K562 (cell line): ENCODE measurements around the gene EN2. TPM values are rescaled to one million over a fixed set of nuclear protein-coding genes. Genes with fewer than 3 reads are reported as not detected.

ENCODE experiments used
- COPS2 ChIP-seq: fragments of 450-650 bp; conservative IDR thresholded peaks from 2 replicates; pipeline ENCODE4 v1.6.1; 2016; ENCODE audit warnings: mild to moderate bottlenecking, moderate library complexity
- polyA plus RNA-seq, 8 experiments: library from polyadenylated mRNA; depleted of rRNA in 4 of 8; stranded (reverse) in 5 of 8; unstranded in 3 of 8; fragments of >200 nt; fragmentation: Nextera tagmentation in 2 of 8; fragmentation: Illumina TruSeq in 1 of 8; extraction: Ambion mirVana in 2 of 8; extraction: Trizol in 1 of 8; gene quantifications; 2 replicates each; pipeline versions ENCODE4 v1.2.1 to v1.2.3, GENCODE V29; 2011 to 2014; ENCODE audit warnings: inconsistent platforms in 1 of 8, missing spikeins in 1 of 8
- total RNA-seq, 7 experiments: library from RNA; depleted of rRNA in 6 of 7; stranded (reverse); fragments of >200 nt in 6 of 7; fragmentation: Illumina TruSeq in 2 of 7; extraction: Trizol in 2 of 7; gene quantifications; 2 replicates each; pipeline versions ENCODE4 v1.2.1 to v1.2.3, GENCODE V29; 2011 to 2021; ENCODE audit warnings: low replicate concordance in 1 of 7
- TF ChIP-seq, protein P1 (sequence below), 3 experiments: IDR thresholded peaks in 2 of 3; conservative IDR thresholded peaks in 1 of 3; 2 replicates each; pipeline ENCODE4 v1.5.1; 2011 to 2012; ENCODE audit warnings: low read length in 3 of 3, mild to moderate bottlenecking in 3 of 3, control low read depth in 2 of 3, improper control_type of control experiment in 1 of 3, inconsistent platforms in 1 of 3, low read depth in 1 of 3, mixed read lengths in 1 of 3, moderate library complexity in 1 of 3; ENCODE audit not compliant: insufficient read depth in 2 of 3
- TF ChIP-seq, protein P2 (sequence below): fragments of 200-800 bp; sonication (Bioruptor generic); IDR thresholded peaks from 2 replicates; pipeline ENCODE4 v1.6.1; 2017; ENCODE audit warnings: missing genetic modification characterization, missing compliant biosample characterization
- TF ChIP-seq, protein P3 (sequence below): fragments of 250-450 bp; sonication (Bioruptor Pico); IDR thresholded peaks from 2 replicates; pipeline ENCODE4 v1.8.0; 2021; ENCODE audit warnings: mild to moderate bottlenecking, moderate library complexity

EN2 gene
- total and polyA plus RNA-seq, 9 of the 15 experiments (the other 6 are each of a cell fraction or from before 2014, with no cell fraction given), result 0.04 TPM; not detected in 7

DNA sequence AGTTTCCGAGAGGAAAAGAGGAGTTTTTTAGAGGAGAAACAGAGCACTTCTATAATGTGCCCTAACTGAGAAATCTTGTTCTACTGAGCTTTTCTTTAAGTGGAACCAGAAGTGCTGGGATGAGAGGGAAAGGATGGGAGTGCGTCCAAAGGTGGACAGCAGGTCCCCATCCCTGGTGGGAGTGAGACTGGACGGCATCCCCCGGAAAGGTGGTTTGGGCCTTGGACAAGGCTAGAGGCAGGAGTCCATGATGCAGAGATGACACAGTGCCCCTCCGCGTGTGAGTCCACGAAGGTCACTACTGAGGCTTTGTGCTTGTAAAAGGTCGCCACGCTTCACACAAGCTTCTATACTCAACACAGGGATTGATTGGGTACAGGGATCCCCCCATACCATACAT, 6.1 kb upstream of the EN2 start (continued):
- TF ChIP-seq, protein P1, sequence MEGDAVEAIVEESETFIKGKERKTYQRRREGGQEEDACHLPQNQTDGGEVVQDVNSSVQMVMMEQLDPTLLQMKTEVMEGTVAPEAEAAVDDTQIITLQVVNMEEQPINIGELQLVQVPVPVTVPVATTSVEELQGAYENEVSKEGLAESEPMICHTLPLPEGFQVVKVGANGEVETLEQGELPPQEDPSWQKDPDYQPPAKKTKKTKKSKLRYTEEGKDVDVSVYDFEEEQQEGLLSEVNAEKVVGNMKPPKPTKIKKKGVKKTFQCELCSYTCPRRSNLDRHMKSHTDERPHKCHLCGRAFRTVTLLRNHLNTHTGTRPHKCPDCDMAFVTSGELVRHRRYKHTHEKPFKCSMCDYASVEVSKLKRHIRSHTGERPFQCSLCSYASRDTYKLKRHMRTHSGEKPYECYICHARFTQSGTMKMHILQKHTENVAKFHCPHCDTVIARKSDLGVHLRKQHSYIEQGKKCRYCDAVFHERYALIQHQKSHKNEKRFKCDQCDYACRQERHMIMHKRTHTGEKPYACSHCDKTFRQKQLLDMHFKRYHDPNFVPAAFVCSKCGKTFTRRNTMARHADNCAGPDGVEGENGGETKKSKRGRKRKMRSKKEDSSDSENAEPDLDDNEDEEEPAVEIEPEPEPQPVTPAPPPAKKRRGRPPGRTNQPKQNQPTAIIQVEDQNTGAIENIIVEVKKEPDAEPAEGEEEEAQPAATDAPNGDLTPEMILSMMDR (IDR thresholded peaks at IDR 0.05 in 2 of 3, conservative IDR thresholded peaks at IDR 0.05 in 1 of 3; ENCODE audit: insufficient read depth in 2 of 3, low read depth in 1 of 3, low read length in 3 of 3), result no peak
- TF ChIP-seq COPS2, result no peak
- TF ChIP-seq, protein P2, sequence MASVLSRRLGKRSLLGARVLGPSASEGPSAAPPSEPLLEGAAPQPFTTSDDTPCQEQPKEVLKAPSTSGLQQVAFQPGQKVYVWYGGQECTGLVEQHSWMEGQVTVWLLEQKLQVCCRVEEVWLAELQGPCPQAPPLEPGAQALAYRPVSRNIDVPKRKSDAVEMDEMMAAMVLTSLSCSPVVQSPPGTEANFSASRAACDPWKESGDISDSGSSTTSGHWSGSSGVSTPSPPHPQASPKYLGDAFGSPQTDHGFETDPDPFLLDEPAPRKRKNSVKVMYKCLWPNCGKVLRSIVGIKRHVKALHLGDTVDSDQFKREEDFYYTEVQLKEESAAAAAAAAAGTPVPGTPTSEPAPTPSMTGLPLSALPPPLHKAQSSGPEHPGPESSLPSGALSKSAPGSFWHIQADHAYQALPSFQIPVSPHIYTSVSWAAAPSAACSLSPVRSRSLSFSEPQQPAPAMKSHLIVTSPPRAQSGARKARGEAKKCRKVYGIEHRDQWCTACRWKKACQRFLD (CRISPR knock-in tag), result no peak
- TF ChIP-seq, protein P3, sequence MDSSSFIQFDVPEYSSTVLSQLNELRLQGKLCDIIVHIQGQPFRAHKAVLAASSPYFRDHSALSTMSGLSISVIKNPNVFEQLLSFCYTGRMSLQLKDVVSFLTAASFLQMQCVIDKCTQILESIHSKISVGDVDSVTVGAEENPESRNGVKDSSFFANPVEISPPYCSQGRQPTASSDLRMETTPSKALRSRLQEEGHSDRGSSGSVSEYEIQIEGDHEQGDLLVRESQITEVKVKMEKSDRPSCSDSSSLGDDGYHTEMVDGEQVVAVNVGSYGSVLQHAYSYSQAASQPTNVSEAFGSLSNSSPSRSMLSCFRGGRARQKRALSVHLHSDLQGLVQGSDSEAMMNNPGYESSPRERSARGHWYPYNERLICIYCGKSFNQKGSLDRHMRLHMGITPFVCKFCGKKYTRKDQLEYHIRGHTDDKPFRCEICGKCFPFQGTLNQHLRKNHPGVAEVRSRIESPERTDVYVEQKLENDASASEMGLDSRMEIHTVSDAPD, result no peak
- TF ChIP-seq, all 486 proteins: peak for 0
